HTERT RPE-1 (cell line): ENCODE measurements around the gene RPTOR.
"Not testable (repeated sequence)": the region's sequence is repeated elsewhere in the genome, so short reads cannot be mapped to it uniquely, and the experiment has no call there.

Source experiments
- in situ Hi-C: fragments of 300-500 bp; cut with MboI; formaldehyde crosslinking; loops from 4 replicates; pipeline ENCODE4 v1.14.3; 2020; ENCODE audit warnings: low sequenced_read_pairs

Gene RPTOR

DNA sequence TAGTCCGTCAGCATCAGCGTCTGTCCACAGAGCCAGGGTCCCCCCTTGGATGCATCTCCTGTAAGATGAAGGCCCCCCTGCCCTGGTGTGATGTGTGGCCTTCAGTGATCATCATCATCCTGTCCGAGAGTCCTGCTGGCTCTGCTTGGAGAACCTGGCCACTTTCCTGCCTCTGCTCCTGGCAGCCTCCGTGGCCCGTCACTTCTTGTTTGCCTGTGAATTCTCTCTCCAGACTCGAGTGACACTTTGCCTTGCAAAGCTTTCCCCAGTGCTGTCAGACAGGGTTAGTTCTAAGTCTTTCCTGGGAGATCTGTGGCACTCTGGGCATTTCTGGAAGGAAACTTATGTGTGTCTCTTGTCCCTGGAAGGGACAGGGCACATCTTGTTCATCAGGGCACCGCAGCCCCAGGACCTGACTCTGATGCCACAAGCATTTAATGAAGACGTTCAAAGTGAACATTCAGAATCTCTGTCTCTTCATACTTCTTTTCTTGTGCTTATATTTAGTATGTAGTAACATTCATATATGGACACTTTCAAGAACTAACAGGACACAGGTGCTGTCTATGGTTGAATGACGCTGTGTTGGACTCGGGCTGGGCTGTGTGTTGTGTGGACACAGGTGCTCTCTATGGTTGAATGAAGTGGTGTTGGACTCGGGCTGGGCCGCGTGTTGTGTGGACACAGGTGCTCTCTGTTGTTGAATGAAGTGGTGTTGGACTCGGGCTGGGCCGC lies 68.5 kb downstream of the RPTOR start:
- in situ Hi-C loops, result no loop called here

DNA sequence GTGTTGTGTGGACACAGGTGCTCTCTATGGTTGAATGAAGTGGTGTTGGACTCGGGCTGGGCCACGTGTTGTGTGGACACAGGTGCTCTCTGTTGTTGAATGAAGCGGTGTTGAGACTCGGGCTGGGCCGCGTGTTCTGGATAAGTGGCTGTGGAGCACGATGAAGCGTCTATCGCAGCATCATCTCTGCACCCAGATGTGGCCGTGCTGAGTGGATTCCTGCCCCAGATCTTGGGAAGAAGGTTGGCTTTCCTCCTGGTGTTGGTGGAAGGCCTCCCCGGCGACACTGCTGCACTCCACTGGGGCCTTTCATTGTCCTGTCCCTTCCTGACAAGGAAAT lies 69.1 kb downstream of the RPTOR start:
- in situ Hi-C loops, result no loop called here

- in situ Hi-C loops, result no loop called here
These were observed 69.9 kb downstream of the RPTOR start for GRCh38 chr17:80614332-80615047.

DNA sequence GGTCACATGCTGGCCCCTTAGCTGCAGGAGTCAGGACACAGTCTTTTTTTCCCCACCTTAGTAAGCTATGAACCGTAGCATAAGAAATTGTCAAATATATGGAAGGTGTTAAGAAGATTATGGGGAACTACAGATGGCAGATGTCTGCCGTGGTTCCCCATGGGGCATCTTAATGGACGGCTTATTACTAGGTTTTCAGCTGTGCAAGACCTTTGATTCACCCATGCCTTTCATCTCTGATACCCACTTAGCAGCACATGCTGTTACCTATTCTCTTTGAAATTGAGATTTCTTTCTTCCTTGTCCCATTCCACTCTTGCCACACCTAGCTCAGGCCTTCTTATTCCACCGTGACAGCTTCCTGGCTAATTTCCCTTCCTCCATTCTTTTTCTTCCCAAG lies 70.7 kb downstream of the RPTOR start:
- in situ Hi-C loops, result no loop called here

DNA sequence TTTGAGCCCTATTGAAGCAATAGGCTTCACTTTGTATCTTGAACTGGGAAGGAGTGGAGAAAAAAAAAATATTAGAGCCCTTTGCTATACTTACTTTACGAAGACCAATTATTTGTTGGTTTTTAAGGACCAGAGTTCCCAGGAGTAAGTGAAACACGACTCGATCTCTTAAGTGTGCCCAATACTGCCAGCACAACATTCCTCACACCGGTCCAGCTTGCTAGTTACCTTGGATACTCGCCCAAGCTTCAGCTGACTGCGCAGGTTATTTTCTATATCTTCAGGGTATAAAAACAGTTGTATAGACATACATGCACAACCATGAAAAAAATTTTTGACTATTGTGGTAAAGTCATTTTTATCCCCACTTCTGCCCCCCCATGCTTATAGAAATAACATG lies 72.1 kb downstream of the RPTOR start:
- in situ Hi-C loops, result no loop called here

DNA sequence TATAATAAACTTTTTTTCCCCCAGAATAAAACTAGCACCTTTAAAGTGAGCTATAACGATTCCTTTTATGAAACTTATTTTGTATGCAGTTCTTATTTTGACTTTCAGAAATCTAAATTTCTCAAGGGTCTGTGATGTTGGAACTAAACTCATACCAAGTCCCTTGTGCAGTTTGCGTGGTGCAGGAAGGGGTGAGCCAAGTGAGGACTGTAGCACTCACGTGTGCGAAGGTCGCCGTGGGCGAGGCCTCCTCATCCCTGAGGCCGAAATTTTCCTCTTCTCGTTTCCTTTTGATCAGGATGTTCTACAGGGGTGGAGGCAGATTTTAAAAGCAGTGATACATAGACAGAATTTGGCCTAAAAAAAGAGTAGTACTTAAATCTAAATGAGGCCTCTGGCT lies 73.7 kb downstream of the RPTOR start:
- in situ Hi-C loops, result no loop called here

DNA sequence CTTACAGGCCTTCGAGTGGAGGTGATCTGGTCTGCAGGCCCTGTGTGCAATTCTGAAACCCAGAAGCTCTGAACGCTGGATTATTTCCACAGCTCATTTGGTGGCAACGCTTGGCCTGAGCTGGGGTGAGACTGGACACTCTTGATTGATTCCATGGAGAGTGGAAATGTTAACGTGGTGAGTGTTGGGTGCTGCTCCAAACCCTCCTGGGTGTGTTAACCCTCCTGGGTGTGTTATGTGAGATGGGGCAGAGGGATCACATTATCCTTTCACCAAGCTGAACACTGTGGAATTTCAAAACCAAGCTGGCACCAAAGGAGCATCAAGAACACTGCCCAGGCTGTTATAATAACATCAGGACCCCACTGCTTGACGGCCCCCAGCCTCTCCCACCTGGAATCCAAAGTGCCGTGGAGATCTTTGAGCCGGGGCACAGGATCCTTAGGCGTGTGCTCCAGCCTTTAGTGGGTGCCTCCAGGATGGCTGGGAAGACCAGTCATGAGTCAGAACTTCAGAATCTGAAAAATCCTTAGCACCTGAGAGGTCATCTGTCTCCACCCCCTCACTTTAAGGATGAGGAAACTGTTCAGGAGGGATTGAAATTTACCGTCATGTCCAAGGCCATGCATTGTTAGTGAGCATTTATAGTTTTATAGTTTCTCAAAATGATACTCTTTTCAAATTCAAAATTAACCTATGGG lies 75.0 kb downstream of the RPTOR start:
- in situ Hi-C loops, result no loop called here

GRCh38 chr17:80621335-80621996 lies 76.8 kb downstream of the RPTOR start:
- in situ Hi-C loops, result no loop called here

DNA sequence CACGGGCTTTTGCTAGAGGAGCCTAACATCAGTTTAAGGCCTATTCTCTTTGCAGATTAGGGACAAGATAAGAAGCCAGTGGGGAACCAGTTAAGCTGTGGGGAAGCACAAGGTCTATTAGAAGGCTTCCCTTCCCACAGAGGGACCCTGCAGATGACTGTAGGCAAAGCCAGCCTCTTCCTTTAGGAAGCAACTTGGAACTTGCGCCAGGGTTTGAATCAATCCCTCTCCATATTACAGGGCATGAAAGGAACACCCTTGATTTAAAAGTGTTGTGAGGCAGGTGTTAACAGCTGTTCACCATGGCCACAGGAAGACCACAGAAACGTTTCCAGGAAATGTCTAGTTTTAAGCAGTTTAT lies 77.3 kb downstream of the RPTOR start:
- in situ Hi-C loops, result no loop called here

- in situ Hi-C loops, result no loop called here
These were observed 80.2 kb downstream of the RPTOR start for GRCh38 chr17:80624864-80625263.

GRCh38 chr17:80625627-80626026 lies 81.0 kb downstream of the RPTOR start:
- in situ Hi-C loops, result no loop called here

GRCh38 chr17:80628881-80629280 lies 84.2 kb downstream of the RPTOR start:
- in situ Hi-C loops, result not testable (repeated sequence)

DNA sequence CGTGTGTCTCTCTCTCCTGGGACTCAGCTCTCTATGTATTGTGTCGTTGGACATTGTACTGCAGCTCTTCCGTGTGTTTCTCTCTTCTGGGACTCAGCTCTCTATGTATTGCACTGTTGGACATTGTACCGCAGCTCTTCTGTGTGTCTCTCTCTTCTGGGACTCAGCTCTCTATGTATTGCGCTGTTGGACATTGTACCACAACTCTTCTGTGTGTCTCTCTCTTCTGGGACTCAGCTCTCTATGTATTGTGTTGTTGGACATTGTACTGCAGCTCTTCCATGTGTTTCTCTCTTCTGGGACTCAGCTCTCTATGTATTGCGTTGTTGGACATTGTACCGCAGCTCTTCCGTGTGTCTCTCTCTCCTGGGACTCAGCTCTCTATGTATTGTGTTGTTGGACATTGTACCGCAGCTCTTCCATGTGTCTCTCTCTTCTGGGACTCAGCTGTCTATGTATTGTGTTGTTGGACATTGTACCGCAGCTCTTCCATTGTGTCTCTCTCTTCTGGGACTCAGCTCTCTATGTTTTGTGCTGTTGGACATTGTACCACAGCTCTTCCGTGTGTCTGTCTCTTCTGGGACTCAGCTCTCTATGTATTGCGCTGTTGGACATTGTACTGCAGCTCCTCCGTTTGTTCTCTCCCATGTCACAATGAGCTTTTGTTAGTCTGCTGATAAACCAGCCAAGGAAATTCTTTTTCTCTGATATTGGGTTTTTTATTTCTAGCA lies 84.8 kb downstream of the RPTOR start:
- in situ Hi-C loops, result no loop called here

GRCh38 chr17:80630560-80631120 lies 86.0 kb downstream of the RPTOR start:
- in situ Hi-C loops, result no loop called here

DNA sequence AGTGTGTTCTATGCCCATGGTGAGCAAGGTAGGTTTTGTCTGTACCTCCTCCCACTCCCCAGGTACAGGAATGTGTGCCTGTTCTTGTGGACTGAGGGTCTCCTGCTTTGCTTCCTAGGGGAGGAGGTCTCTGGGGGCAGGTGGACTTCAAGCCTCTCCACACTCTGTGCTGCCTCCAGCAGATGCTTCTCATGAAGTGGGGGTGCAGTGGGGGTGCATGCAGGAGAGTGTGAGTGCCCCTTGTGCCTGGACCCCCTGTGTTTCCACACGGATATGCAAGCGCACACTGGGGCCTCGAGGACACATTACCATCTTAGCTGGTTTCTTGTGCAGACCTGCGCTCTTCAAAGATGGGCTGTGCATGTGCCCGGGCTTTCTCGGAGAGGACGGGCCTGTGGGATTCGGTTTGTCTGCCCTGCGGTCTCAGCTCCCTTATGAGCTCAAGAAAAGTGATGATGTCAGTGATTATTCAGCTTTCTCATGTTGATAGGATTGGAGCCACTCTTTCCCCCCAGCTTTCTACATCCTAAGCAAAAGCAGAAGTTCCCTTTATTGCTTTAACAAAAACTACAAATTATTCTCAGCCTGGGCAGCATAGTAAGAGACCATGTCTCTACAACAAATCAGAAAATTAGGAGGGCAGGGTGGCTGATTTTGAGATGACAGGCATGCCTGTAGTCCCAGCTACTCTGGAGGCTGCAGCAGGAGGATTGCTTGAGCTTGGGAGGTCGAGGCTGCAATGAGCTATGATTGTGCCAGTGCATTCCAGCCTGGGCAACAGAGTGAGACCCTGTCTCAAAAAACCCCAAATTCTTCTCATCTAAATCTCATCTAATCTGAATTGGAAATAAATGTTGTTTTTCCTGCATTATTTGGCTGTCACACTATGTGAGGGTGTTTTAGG lies 86.8 kb downstream of the RPTOR start:
- in situ Hi-C loops, result no loop called here

DNA sequence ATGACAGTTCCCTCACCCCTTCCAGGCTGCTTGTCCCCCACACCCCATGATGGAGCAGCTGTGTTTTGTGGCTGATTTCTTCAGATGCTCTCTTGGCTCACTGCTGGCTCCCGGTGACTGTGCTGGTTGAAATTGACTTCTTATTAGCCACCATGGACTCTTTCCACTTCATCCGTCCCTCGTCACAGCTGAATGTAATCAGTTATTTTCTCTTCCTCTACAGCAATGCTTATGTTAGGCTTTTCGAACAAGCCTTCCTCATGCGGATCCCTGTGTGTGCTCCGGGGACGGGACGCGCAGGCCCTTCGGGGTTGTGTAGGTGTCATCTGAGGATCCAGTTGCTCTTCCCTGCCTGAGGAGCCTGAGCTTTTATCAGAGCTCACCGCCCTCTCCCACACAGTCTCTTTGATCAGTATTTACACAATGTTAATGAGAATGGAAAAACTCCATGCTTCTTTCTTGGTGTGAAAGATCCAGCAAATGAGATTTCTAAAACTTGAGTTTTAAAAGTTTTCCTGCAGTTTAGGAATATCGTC lies 87.5 kb downstream of the RPTOR start:
- in situ Hi-C loops, result no loop called here

- in situ Hi-C loops, result no loop called here
These were observed 88.6 kb downstream of the RPTOR start for GRCh38 chr17:80633207-80633606.

- in situ Hi-C loops, result no loop called here
These were observed 89.4 kb downstream of the RPTOR start for GRCh38 chr17:80633994-80634566.
